ENCODE results near the gene FAM20C. TPM values are rescaled to one million over a fixed set of nuclear protein-coding genes. Genes with fewer than 3 reads are reported as not detected.
A peak's percentile ranks its signal among the peaks of the same experiment; 100 is the strongest.

FAM20C gene
- total and polyA plus RNA-seq, 2 of the 8 experiments (the other 6 are each of a cell fraction or from before 2014, with no cell fraction given), result 9.5 to 34.8 TPM

GRCh38 chr7:220151-220841 is 27.9 kb downstream of the FAM20C start (continued):
- TF ChIP-seq MAX (IDR thresholded peaks at IDR 0.05), result peak; percentile 97
- peak in 1 of 2 experiments; percentile 9; a peak in 2 of 4 replicates for TF ChIP-seq RAD21 (IDR thresholded peaks at IDR 0.05 in 1 of 2, conservative IDR thresholded peaks at IDR 0.05 in 1 of 2; ENCODE audit: low read depth in 2 of 2, low read length in 2 of 2)
- TF ChIP-seq SIN3A (conservative IDR thresholded peaks at IDR 0.05 in 1 of 2, IDR thresholded peaks at IDR 0.05 in 1 of 2; ENCODE audit: low read depth in 1 of 2, low read length in 2 of 2), result 0 out of 4 replicates have a peak, but pooled peaks of 1 of the 2 experiments have one; percentile 37
- TF ChIP-seq E2F6 (IDR thresholded peaks at IDR 0.05), result peak; percentile 95
